ENCODE results near the gene IDE.
"Not testable (repeated sequence)": the region's sequence is repeated elsewhere in the genome, so short reads cannot be mapped to it uniquely, and the experiment has no call there.

GRCh38 chr10:92582347-92582746 lies 8.5 kb upstream of the IDE start:
- not testable (repeated sequence) for TF ChIP-seq USF2 (IDR thresholded peaks at IDR 0.05; ENCODE audit: low read depth, low read length); CTCF (conservative IDR thresholded peaks at IDR 0.05; ENCODE audit: low read depth, low read length); POLR2A (IDR thresholded peaks at IDR 0.05; ENCODE audit: low read depth, low read length); MXI1 (IDR thresholded peaks at IDR 0.05; ENCODE audit: borderline replicate concordance, low read depth, low read length); RAD21 (IDR thresholded peaks at IDR 0.05; ENCODE audit: low read length); FOS (IDR thresholded peaks at IDR 0.05; ENCODE audit: low read depth, low read length); RCOR1 (IDR thresholded peaks at IDR 0.05; ENCODE audit: insufficient replicate concordance, low read length); MAZ (IDR thresholded peaks at IDR 0.05; ENCODE audit: borderline replicate concordance, low read depth, low read length)
